Muscle of arm (tissue), 12 donors: ENCODE results near the gene METTL2B. TPM values are rescaled to one million over a fixed set of nuclear protein-coding genes. Genes with fewer than 3 reads are reported as not detected.
"Not testable (repeated sequence)": the region's sequence is repeated elsewhere in the genome, so short reads cannot be mapped to it uniquely, and the experiment has no call there.

ENCODE experiments used
- DNase-seq: peaks from one replicate; pipeline ENCODE4 v3.0.0-alpha.2; 2013
- polyA plus RNA-seq, 12 donors: library from polyadenylated mRNA; unstranded; fragments of 120-200 nt; gene quantifications; one replicate each; pipeline ENCODE4 v1.2.1, GENCODE V29; 2013; ENCODE audit not compliant: insufficient read length in 12 of 12

Gene METTL2B
- polyA plus RNA-seq, 12 donors: 17.9 to 31.2 (median 25.2) TPM; not detected in 1

- DNase-seq: peak; percentile 92
These were observed 22.4 kb upstream of the METTL2B start for GRCh38 chr7:128453836-128454804.

GRCh38 chr7:128454808-128455542, 21.6 kb upstream of the METTL2B start:
- DNase-seq: peak; percentile 40

DNA sequence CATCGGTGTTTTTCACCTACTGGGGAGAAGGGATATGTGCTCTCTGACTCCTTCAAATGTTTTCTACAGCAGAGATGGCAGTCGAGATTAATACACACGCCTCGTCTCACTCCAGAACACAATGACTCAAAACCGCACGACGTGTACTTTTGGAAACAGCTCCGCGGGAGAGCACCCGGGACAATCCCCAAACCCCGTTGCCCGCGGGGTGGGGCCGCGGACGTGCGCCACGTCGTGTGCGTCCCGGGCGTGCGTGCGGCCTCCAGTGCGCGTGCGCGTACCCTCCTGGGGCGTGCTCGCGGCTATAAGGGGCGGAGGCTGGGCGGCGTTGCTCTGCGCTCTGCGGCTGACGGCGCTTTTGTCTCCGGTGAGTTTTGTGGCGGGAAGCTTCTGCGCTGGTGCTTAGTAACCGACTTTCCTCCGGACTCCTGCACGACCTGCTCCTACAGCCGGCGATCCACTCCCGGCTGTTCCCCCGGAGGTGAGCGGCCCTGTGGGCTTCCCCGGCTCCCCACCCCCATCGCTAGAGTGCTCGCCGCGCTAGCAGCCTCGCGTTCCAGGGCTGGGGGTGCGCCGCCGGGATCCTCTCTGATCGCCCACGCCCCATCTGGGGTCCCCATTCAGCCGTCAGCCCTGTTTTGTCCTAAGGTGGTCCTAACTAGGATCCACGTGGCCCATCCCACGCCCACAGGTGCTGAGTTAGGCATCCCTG, 20.8 kb upstream of the METTL2B start, which contains the start of gene HILPDA:
Gene HILPDA, plus strand, starts transcription at position 336 of the 712 bp plus-strand sequence. CDS start 1,391 bp downstream, outside the sequence.
- peak; percentile 91 for DNase-seq

- no peak for DNase-seq
These were observed 20.3 kb upstream of the METTL2B start for GRCh38 chr7:128456255-128456725.

- not testable (repeated sequence) for DNase-seq
These were observed 19.2 kb upstream of the METTL2B start for GRCh38 chr7:128457385-128457784.

DNA sequence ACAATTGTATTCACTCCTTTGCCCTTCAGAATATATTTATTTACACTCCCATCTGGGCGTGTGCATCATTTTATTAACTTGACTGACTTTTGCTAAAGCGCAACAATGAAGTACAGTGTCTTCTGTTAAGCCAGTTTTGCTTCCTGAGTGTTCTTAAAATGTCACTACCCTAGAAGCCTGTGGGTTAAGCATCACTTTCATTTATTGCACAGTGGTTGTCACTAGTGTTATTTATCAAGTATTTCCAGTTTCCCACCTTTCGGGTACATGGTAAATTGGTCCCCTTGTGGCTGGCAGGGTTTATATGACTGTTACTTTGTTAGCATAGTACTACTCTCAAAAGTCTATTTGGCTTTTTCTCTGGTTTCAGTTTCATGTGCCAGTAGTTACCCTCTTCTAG, 17.6 kb upstream of the METTL2B start:
- DNase-seq: no peak

- DNase-seq: peak; percentile 46
These were observed 17.1 kb upstream of the METTL2B start for GRCh38 chr7:128459394-128459878.

DNA sequence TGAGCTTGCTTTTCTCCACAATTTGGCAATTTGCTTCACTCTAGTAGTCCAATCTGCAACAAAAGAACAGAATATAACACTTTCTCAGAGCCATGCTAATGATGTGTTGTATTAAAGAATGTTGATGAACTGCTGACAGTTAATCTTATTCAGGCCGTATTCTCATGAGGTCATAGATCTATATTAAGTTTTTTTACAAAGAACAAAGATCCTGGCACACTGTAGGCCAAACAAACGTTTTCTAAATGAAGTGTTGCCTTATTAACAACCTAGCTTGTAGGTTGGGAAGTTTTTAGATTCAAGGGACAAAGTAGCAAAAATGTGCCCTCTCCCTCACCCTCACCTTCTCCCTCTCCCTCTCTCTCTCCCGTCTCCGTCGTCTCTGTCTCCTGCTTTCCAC, 14.1 kb upstream of the METTL2B start:
- DNase-seq: no peak

- DNase-seq: not testable (repeated sequence)
These were observed 13.2 kb upstream of the METTL2B start for GRCh38 chr7:128463345-128463744.

DNA sequence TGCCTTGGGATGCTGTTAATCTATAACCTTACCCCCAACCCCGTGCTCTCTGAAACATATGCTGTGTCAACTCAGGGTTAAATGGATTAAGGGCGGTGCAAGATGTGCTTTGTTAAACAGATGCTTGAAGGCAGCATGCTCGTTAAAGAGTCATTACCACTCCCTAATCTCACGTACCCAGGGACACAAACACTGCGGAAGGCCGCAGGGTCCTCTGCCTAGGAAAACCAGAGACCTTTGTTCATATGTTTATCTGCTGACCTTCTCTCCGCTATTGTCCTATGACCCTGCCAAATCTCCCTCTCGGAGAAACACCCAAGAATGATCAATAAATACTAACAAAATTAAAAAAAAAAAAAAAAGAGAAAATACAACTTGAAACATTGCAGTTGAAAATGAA, 12.6 kb upstream of the METTL2B start:
- DNase-seq: not testable (repeated sequence)

- not testable (repeated sequence) for DNase-seq
These were observed 9.7 kb upstream of the METTL2B start for GRCh38 chr7:128466871-128467270.

GRCh38 chr7:128477336-128477690, 765 bp downstream of the METTL2B start:
- DNase-seq: not testable (repeated sequence)

GRCh38 chr7:128479082-128479481, 2.5 kb downstream of the METTL2B start:
- DNase-seq: not testable (repeated sequence)

DNA sequence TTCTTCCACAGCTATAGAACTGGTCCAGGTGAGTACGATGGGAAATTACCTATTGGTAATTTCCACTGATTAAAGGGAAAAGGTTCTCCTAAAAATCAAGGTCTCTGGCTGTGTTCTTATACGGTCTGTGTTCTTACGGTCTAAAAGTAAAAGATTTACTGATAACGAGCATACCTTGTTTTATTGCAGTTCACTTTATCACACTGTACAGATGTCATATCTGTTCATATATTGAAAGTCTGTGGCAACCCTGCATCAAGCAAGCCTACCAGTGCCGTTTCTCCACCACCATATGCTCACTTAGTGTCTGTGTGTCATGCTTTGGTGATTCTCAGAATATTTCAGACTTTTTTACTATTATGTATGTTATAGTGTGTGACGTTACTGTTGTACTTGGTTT, 11.6 kb downstream of the METTL2B start:
- not testable (repeated sequence) for DNase-seq

DNA sequence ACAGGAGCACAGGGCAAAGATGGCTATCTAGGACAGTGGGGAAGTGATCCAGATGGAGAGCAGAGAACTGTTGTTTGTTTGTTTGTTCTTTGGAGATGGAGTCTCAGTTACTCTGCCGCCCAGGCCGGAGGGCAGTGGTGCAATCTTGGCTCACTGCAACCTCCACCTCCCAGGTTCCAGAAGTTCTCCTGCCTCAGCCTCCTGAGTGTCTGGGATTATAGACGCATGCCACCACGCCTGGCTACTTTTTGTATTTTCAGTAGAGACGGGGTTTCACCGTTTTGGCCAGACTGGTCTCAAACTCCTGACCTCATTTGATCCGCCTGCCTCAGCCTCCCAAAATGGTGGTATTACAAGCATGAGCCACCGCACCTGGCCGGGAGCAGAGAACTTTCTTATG, 20.9 kb downstream of the METTL2B start:
- DNase-seq: no peak

DNA sequence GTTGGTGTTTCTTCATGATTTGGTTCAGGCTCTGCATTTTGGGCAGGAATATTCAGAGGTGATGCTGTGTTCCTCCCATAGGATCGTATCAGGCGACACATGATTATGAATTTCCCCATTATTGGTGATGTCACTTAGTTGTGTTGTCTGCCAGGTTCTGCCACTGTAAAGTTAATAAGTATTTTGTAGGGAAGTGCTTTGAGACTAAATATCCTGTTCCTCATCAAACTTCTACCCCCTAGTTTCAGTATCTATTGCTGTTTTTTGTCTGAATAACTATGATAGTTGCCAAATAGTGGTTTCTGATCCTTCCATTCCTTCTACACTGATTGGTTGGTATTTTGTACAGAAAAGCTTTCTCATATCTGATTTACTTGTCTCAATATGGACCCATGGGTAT, 28.9 kb downstream of the METTL2B start:
- DNase-seq: not testable (repeated sequence)

DNA sequence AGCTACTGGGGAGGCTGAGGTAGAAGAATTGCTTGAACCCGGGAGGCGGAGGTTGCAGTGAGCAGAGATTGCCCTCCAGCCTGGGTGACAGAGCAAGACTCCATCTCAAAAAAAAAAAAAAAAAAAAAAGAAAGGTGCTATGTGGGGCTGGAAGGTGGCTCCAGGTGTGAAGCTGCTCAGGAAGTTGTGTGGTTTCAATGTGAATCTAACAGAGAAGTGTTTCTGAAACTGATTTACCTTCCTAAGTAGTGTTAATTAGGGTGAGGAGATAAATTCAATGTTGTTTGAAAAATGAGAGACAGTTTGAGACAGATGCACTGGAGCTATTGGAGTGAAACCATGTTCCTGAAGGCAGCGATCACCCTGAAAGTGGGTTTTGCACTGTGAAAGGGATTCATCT, 30.3 kb downstream of the METTL2B start:
- DNase-seq: not testable (repeated sequence)

DNA sequence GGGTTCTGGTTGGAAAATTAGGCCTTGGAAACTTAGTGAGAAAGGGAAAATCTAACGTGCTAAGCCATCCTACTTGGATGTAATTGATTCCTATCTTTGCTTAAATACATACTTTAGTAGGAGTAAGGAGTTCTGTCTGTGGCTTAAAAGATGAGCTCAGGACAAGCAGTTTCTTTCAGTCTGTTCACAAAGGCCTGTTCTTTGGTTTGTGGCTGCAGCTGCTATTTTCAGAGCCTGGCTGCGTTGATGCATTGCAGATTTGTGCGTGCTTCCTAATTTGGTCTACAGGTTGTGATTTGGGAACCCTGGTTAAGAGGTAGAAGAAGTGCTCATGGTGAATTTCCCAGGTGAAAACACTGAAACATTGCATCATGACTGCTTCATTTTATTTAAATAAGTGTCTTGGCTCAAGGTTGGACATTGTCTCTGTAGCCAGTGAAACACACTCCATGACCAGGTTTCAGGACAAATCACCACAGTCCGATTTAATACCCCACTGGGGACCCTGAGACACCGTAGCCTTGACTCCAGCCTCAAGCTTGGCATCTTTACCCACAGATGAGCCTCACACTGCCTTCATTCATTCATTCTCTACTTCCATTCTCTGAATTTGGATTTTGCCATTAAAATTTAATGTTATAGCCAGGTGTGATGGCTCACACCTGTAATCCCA, 30.9 kb downstream of the METTL2B start:
- DNase-seq: not testable (repeated sequence)

- DNase-seq: not testable (repeated sequence)
These were observed 35.1 kb downstream of the METTL2B start for GRCh38 chr7:128511692-128512091.

- DNase-seq: not testable (repeated sequence)
These were observed 38.7 kb downstream of the METTL2B start for GRCh38 chr7:128515232-128515631.

DNA sequence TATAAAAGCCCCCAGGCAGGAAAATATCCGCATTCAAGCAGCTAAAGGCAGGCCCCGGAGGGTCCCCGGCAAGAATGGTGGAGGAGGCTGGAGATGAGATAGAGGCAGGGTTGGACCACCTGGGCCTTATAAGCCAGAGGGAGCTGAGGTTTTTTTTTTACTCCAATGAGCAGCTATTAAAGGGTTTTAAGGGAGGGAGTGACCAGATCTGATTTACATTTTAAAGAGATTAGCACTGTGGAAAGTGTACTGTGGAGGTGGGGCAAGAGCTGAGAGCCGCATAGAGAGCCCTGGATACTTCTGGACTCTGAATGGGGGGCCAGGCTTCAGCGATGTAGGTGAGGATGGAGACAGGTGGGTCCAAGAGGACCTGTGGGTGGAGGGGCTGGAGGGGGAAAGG, 40.5 kb downstream of the METTL2B start:
- not testable (repeated sequence) for DNase-seq
